ENCODE data around the gene MFAP2.

GRCh38 chr1:17012775-17013490, 32.5 kb upstream of the MFAP2 start:
- TF ChIP-seq TAF1 (IDR thresholded peaks at IDR 0.05; ENCODE audit: borderline replicate concordance, low read depth, low read length) = no peak
- no peak for TF ChIP-seq POLR2A (IDR thresholded peaks at IDR 0.05; ENCODE audit: low read depth, low read length)
